Measurements from ENCODE around the gene PCSK2.

GRCh38 chr20:17364681-17365080 is 137.8 kb downstream of the PCSK2 start:
- no peak for TF ChIP-seq POLR2A (IDR thresholded peaks at IDR 0.05)
- TF ChIP-seq CTCF (IDR thresholded peaks at IDR 0.05) = no peak
